PC-3 (cell line): Measurements from ENCODE around the gene LUC7L3.

Experiments
- CTCF ChIP-seq: fragments of 300-600 bp; sonication (generic); conservative IDR thresholded peaks from 2 replicates; pipeline ENCODE4 v1.5.1; 2017; ENCODE audit warnings: antibody characterized with exemption, low read depth, mild to moderate bottlenecking, low read length
- EZH2 ChIP-seq: fragments of 300-600 bp; sonication (generic); IDR thresholded peaks from one replicate; pipeline ENCODE4 v1.6.1; 2017; ENCODE audit warnings: antibody characterized with exemption, mild to moderate bottlenecking, low read length; ENCODE audit not compliant: unreplicated experiment
- EZH2phosphoT487 ChIP-seq: fragments of 300-600 bp; sonication (generic); IDR thresholded peaks from 2 replicates; pipeline ENCODE4 v1.6.1; 2018; ENCODE audit warnings: mild to moderate bottlenecking, antibody characterized with exemption, low read length, borderline replicate concordance

- TF ChIP-seq CTCF (no peak), EZH2phosphoT487 (no peak), EZH2 (no peak)
Observed at GRCh38 chr17:50735287-50735686, 15.9 kb downstream of the LUC7L3 start.
